Keratinocyte (primary cell): ENCODE data around the gene MCUB.

Experiments
- EZH2 ChIP-seq: IDR thresholded peaks from one replicate; pipeline ENCODE4 v1.6.1; 2012; ENCODE audit warnings: inconsistent platforms, mild to moderate bottlenecking, low read length, moderate library complexity
- TF ChIP-seq, protein P1 (sequence below), 3 experiments: IDR thresholded peaks in 1 of 3; conservative IDR thresholded peaks in 1 of 3; optimal IDR thresholded peaks in 1 of 3; 2 replicates in 2 of 3; 3 replicates in 1 of 3; pipeline versions ENCODE3 to v1.5.1; 2011; ENCODE audit warnings: low read length in 3 of 3, mild to moderate bottlenecking in 3 of 3, moderate library complexity in 2 of 3, control low read depth in 1 of 3, inconsistent platforms in 1 of 3; ENCODE audit not compliant: insufficient read depth in 2 of 3; ENCODE audit errors: extremely low read depth in 1 of 3

DNA sequence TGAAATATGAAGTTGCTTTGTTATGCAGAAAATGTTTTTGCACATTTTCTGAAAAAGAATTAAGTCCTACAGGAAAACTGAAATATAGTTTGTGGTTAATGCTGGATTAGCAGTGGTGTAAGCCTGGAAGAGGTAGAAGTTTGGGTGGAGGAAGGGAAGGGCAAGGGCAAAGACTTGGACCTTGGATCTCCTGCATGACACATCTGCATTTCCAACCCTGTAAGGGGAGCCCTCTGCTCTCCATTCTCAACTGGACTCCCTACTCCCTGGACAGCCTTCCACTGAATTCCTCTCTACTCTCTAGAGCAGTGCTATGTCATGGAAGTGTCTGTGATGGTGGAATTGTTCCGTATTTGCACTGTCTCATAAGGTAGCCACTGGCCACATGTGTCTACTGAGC lies 138.6 kb downstream of the MCUB start:
- TF ChIP-seq, protein P1, sequence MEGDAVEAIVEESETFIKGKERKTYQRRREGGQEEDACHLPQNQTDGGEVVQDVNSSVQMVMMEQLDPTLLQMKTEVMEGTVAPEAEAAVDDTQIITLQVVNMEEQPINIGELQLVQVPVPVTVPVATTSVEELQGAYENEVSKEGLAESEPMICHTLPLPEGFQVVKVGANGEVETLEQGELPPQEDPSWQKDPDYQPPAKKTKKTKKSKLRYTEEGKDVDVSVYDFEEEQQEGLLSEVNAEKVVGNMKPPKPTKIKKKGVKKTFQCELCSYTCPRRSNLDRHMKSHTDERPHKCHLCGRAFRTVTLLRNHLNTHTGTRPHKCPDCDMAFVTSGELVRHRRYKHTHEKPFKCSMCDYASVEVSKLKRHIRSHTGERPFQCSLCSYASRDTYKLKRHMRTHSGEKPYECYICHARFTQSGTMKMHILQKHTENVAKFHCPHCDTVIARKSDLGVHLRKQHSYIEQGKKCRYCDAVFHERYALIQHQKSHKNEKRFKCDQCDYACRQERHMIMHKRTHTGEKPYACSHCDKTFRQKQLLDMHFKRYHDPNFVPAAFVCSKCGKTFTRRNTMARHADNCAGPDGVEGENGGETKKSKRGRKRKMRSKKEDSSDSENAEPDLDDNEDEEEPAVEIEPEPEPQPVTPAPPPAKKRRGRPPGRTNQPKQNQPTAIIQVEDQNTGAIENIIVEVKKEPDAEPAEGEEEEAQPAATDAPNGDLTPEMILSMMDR (optimal IDR thresholded peaks at IDR 0.05 in 1 of 3, IDR thresholded peaks at IDR 0.05 in 1 of 3, conservative IDR thresholded peaks at IDR 0.05 in 1 of 3; ENCODE audit: extremely low read depth in 1 of 3, insufficient read depth in 2 of 3, low read length in 3 of 3), result no peak
- TF ChIP-seq EZH2, result no peak
